CD8-positive, alpha-beta memory T cell (primary cell): ENCODE data around the gene SIL1. TPM values are rescaled to one million over a fixed set of nuclear protein-coding genes. Genes with fewer than 3 reads are reported as not detected.
"Not testable (repeated sequence)": the region's sequence is repeated elsewhere in the genome, so short reads cannot be mapped to it uniquely, and the experiment has no call there.

ENCODE experiments used
- CTCF ChIA-PET: fragments of 350-600 bp; sonication (Branson Sonifier 250); formaldehyde crosslinking; loops from one replicate; lab custom pipeline; 2021; ENCODE audit warnings: antibody characterized with exemption; lab: Charles Lee
- POLR2A ChIA-PET: fragments of 350-600 bp; sonication (Branson Sonifier 250); formaldehyde crosslinking; loops from one replicate; lab custom pipeline; 2021; ENCODE audit warnings: antibody characterized with exemption; lab: Charles Lee
- DNase-seq, 5 donors: peaks; one replicate each; pipeline versions ENCODE4 v3.0.0 to v3.0.0-alpha.2; 2020 to 2022; ENCODE audit warnings: mixed read lengths in 1 of 5
- H3K27ac ChIP-seq: one replicate; pipeline ENCODE4 v1.7.0; 2013; ENCODE audit warnings: low read depth, mild to moderate bottlenecking, low read length, moderate library complexity
- H3K27me3 ChIP-seq: 2 replicates; pipeline ENCODE4 v1.7.0; 2013; ENCODE audit warnings: low read length, mild to moderate bottlenecking; ENCODE audit not compliant: insufficient read depth, poor library complexity, severe bottlenecking
- H3K36me3 ChIP-seq: 2 replicates; pipeline ENCODE4 v1.7.0; 2013; ENCODE audit warnings: mild to moderate bottlenecking, low read length, moderate library complexity; ENCODE audit not compliant: insufficient read depth
- H3K4me1 ChIP-seq: 2 replicates; pipeline ENCODE4 v1.7.0; 2013; ENCODE audit warnings: mild to moderate bottlenecking, low read length, moderate library complexity; ENCODE audit not compliant: insufficient read depth
- H3K4me3 ChIP-seq: 2 replicates; pipeline ENCODE4 v1.7.0; 2013; ENCODE audit warnings: mild to moderate bottlenecking, low read length
- H3K9me3 ChIP-seq: 2 replicates; pipeline ENCODE4 v1.7.0; 2013; ENCODE audit warnings: mild to moderate bottlenecking, low read length
- H3K27ac Mint-ChIP-seq, 8 donors: one replicate each; pipeline ENCODE4 v1.8.0; 2020 to 2021; ENCODE audit warnings: mixed read lengths in 8 of 8, mild to moderate bottlenecking in 6 of 8, inconsistent platforms in 3 of 8, moderate library complexity in 3 of 8
- H3K27me3 Mint-ChIP-seq, 2 donors: one replicate each; pipeline ENCODE4 v1.8.0; 2020 to 2021; ENCODE audit warnings: mixed read lengths in 2 of 2, mild to moderate bottlenecking in 1 of 2, moderate library complexity in 1 of 2
- H3K36me3 Mint-ChIP-seq, 3 donors: one replicate each; pipeline ENCODE4 v1.8.0; 2020 to 2021; ENCODE audit warnings: mixed read lengths in 3 of 3, inconsistent platforms in 1 of 3, mild to moderate bottlenecking in 1 of 3
- H3K4me1 Mint-ChIP-seq, 3 donors: one replicate each; pipeline ENCODE4 v1.8.0; 2020 to 2021; ENCODE audit warnings: mixed read lengths in 3 of 3, inconsistent platforms in 1 of 3, mild to moderate bottlenecking in 1 of 3
- H3K4me3 Mint-ChIP-seq, 7 donors: one replicate each; pipeline ENCODE4 v1.8.0; 2020 to 2021; ENCODE audit warnings: mixed read lengths in 7 of 7, mild to moderate bottlenecking in 6 of 7, moderate library complexity in 4 of 7, inconsistent platforms in 2 of 7
- H3K9me3 Mint-ChIP-seq, 5 donors: one replicate each; pipeline ENCODE4 v1.8.0; 2020 to 2022; ENCODE audit warnings: mixed read lengths in 5 of 5, mild to moderate bottlenecking in 3 of 5, moderate library complexity in 2 of 5, inconsistent platforms in 1 of 5
- polyA plus RNA-seq: library from polyadenylated mRNA; unstranded; fragments of 300-500 nt; fragmentation: Illumina TruSeq; gene quantifications from one replicate; pipeline ENCODE4 v1.2.3, GENCODE V29; 2021
- total RNA-seq, 2 experiments: library from RNA; stranded (reverse); gene quantifications; one replicate each; pipeline ENCODE4 v1.2.3, GENCODE V29; 2021

SIL1 gene
- total and polyA plus RNA-seq, 3 experiments from 2014 or later = 15.0 to 27.5 (median 26.6) TPM

GRCh38 chr5:139120521-139120920 lies 77.6 kb downstream of the SIL1 start:
- Histone ChIP-seq H3K36me3 (peaks cover 4% of the 10 kb centered on the region), H3K27ac (no peak overlapping the region), H3K4me1 (no peaks in the 10 kb centered on the region), H3K9me3 (no peaks in the 10 kb centered on the region), H3K27me3 (no peaks in the 10 kb centered on the region), H3K4me3 (no peak overlapping the region)
- no peak for DNase-seq
- Mint-ChIP-seq H3K4me1 (no peaks in the 10 kb centered on the region), H3K36me3 (peaks cover 3 to 67% (median 7%) of the 10 kb centered on the region in 3 donors), H3K27me3 (no peaks in the 10 kb centered on the region), H3K27ac (no peak overlapping the region), H3K4me3 (no peak overlapping the region), H3K9me3 (no peaks in the 10 kb centered on the region)
- ChIA-PET CTCF (no interaction called here), POLR2A (no interaction called here)

- H3K27ac ChIP-seq = no peak overlapping the region
- no peaks in the 10 kb centered on the region for H3K27me3 Mint-ChIP-seq
- H3K27ac Mint-ChIP-seq = no peak overlapping the region
- H3K4me3 Mint-ChIP-seq = no peak overlapping the region
- no peaks in the 10 kb centered on the region for H3K9me3 ChIP-seq
- CTCF ChIA-PET = no interaction called here
- POLR2A ChIA-PET = no interaction called here
- H3K4me1 ChIP-seq = no peaks in the 10 kb centered on the region
- H3K4me3 ChIP-seq = no peak overlapping the region
- H3K36me3 Mint-ChIP-seq = peaks cover 3 to 58% (median 9%) of the 10 kb centered on the region in 3 donors
- H3K36me3 ChIP-seq = peaks cover 4% of the 10 kb centered on the region
- no peaks in the 10 kb centered on the region for H3K9me3 Mint-ChIP-seq
- no peak for DNase-seq
- H3K27me3 ChIP-seq = no peaks in the 10 kb centered on the region
- H3K4me1 Mint-ChIP-seq = no peaks in the 10 kb centered on the region
Observed at GRCh38 chr5:139118804-139119203, 79.4 kb downstream of the SIL1 start.

GRCh38 chr5:139117342-139117884 lies 80.8 kb downstream of the SIL1 start:
- no peak for DNase-seq
- H3K4me1 ChIP-seq = no peaks in the 10 kb centered on the region
- Mint-ChIP-seq H3K9me3 (no peaks in the 10 kb centered on the region), H3K27me3 (no peaks in the 10 kb centered on the region), H3K36me3 (peaks cover 8 to 54% (median 9%) of the 10 kb centered on the region in 3 donors), H3K4me1 (no peaks in the 10 kb centered on the region), H3K27ac (no peak overlapping the region), H3K4me3 (no peak overlapping the region)
- H3K27ac ChIP-seq = no peak overlapping the region
- ChIA-PET CTCF (no interaction called here), POLR2A (no interaction called here)
- H3K4me3 ChIP-seq = no peak overlapping the region
- no peaks in the 10 kb centered on the region for H3K9me3 ChIP-seq
- H3K27me3 ChIP-seq = no peaks in the 10 kb centered on the region
- peaks cover 4% of the 10 kb centered on the region for H3K36me3 ChIP-seq

- DNase-seq = no peak
- no peaks in the 10 kb centered on the region for H3K4me1 ChIP-seq
- H3K27ac Mint-ChIP-seq = no peak overlapping the region
- H3K4me3 Mint-ChIP-seq = no peak overlapping the region
- H3K9me3 ChIP-seq = no peaks in the 10 kb centered on the region
- ChIA-PET POLR2A (no interaction called here), CTCF (no interaction called here)
- peaks cover 8 to 50% (median 9%) of the 10 kb centered on the region in 3 donors for H3K36me3 Mint-ChIP-seq
- H3K4me3 ChIP-seq = no peak overlapping the region
- H3K27me3 ChIP-seq = no peaks in the 10 kb centered on the region
- no peaks in the 10 kb centered on the region for H3K4me1 Mint-ChIP-seq
- peaks cover 4% of the 10 kb centered on the region for H3K36me3 ChIP-seq
- H3K9me3 Mint-ChIP-seq = no peaks in the 10 kb centered on the region
- no peak overlapping the region for H3K27ac ChIP-seq
- H3K27me3 Mint-ChIP-seq = no peaks in the 10 kb centered on the region
Observed at GRCh38 chr5:139116100-139116655, 82.0 kb downstream of the SIL1 start.

DNA sequence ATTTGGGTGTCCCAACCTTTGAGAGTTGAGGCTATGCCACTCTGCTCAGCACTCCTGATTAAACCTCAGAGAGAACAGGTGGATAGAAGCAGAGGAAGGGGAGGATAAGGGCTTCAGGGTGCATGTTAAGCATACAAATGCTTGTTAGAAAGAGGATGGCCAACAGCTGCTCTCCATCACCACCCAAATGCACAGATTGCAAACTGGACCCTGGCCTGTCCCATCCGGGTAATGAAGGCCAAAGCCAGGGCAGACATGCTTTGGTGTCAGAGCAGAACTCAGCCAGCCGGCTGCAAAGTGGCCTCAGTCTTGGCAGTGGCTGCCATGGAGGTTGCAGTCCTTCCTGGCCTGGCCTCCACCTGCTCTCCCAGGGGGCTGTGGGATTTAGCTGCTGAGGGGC lies 84.3 kb downstream of the SIL1 start:
- peaks cover 8 to 28% (median 11%) of the 10 kb centered on the region in 3 donors for H3K36me3 Mint-ChIP-seq
- no peaks in the 10 kb centered on the region for H3K9me3 ChIP-seq
- H3K27me3 ChIP-seq = no peaks in the 10 kb centered on the region
- no peak overlapping the region for H3K27ac Mint-ChIP-seq
- H3K27me3 Mint-ChIP-seq = no peaks in the 10 kb centered on the region
- DNase-seq = no peak
- no peaks in the 10 kb centered on the region for H3K4me1 ChIP-seq
- no peaks in the 10 kb centered on the region for H3K9me3 Mint-ChIP-seq
- H3K36me3 ChIP-seq = no peaks in the 10 kb centered on the region
- no peak overlapping the region for H3K4me3 Mint-ChIP-seq
- H3K27ac ChIP-seq = no peak overlapping the region
- no peaks in the 10 kb centered on the region for H3K4me1 Mint-ChIP-seq
- H3K4me3 ChIP-seq = no peak overlapping the region
- CTCF ChIA-PET = no interaction called here
- POLR2A ChIA-PET = no interaction called here

DNA sequence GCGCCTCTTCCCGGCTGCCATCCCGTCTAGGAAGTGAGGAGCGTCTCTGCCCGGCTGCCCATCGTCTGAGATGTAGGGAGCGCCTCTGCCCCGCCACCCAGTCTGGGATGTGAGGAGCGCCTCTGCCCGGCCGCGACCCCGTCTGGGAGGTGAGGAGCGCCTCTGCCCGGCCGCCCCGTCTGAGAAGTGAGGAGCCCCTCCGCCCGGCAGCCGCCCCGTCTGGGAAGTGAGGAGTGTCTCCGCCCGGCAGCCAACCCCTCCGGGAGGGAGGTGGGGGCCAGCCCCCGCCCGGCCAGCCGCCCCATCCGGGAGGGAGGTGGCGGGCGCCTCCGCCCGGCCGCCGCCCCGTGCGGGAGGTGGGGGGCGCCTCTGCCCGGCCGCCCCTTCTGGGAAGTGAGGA lies 85.8 kb downstream of the SIL1 start:
- DNase-seq = not testable (repeated sequence)

GRCh38 chr5:139110526-139111168 lies 87.5 kb downstream of the SIL1 start:
- no peaks in the 10 kb centered on the region for H3K4me1 ChIP-seq
- no peak overlapping the region for H3K27ac ChIP-seq
- H3K9me3 ChIP-seq = no peaks in the 10 kb centered on the region
- no peaks in the 10 kb centered on the region for H3K27me3 ChIP-seq
- ChIA-PET CTCF (no interaction called here), POLR2A (no interaction called here)
- Mint-ChIP-seq H3K27me3 (no peaks in the 10 kb centered on the region), H3K4me3 (no peak overlapping the region), H3K27ac (no peak overlapping the region), H3K36me3 (peaks cover 5 to 10% (median 9%) of the 10 kb centered on the region in 3 donors), H3K4me1 (no peaks in the 10 kb centered on the region), H3K9me3 (no peaks in the 10 kb centered on the region)
- no peaks in the 10 kb centered on the region for H3K36me3 ChIP-seq
- no peak for DNase-seq
- H3K4me3 ChIP-seq = no peak overlapping the region

More for the DNA sequence above, 85.8 kb downstream of the SIL1 start:
- H3K9me3 Mint-ChIP-seq, H3K36me3 ChIP-seq, H3K27ac Mint-ChIP-seq, H3K27ac ChIP-seq, H3K4me1 ChIP-seq, H3K9me3 ChIP-seq, POLR2A ChIA-PET, H3K27me3 Mint-ChIP-seq, H3K4me3 ChIP-seq, H3K4me3 Mint-ChIP-seq, CTCF ChIA-PET, H3K27me3 ChIP-seq, H3K4me1 Mint-ChIP-seq: not testable (repeated sequence)
- H3K36me3 Mint-ChIP-seq = peaks cover 5 to 14% (median 7%) of the 10 kb centered on the region in 3 donors

- no peaks in the 10 kb centered on the region for H3K27me3 Mint-ChIP-seq
- no peaks in the 10 kb centered on the region for H3K9me3 Mint-ChIP-seq
- no peak for DNase-seq
- ChIA-PET POLR2A (no interaction called here), CTCF (no interaction called here)
- Histone ChIP-seq H3K9me3 (no peaks in the 10 kb centered on the region), H3K27ac (no peak overlapping the region), H3K4me3 (no peak overlapping the region), H3K4me1 (no peaks in the 10 kb centered on the region), H3K36me3 (no peaks in the 10 kb centered on the region), H3K27me3 (no peaks in the 10 kb centered on the region)
- no peak overlapping the region for H3K27ac Mint-ChIP-seq
- H3K36me3 Mint-ChIP-seq = peaks cover 1 to 8% (median 6%) of the 10 kb centered on the region in 3 donors
- no peaks in the 10 kb centered on the region for H3K4me1 Mint-ChIP-seq
- no peak overlapping the region for H3K4me3 Mint-ChIP-seq
Observed at GRCh38 chr5:139108063-139108824, 89.9 kb downstream of the SIL1 start.
